ENCODE measurements around the gene ARR3.

DNA sequence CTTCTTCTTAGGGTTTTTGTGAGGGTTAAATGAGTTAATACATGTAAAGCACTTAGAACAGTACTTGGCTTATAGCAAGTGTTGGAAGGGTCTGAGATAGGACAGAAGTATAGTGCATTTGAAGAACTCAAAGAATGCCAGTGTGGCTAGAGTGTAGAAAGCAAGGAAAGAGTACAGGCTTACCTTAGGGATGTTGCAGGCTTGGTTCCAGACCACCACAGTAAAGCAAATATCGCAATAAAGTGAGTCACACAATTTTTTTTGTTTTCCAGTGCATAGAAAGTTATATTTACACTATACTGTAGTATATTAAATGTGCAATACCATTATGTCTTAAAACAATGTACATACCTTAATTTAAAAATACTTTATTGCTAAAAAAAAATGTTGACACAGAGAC lies 63.0 kb downstream of the ARR3 start:
- no peak for TF ChIP-seq CTCF (IDR thresholded peaks at IDR 0.05)
- no peak for TF ChIP-seq POLR2A (IDR thresholded peaks at IDR 0.05)
- TF ChIP-seq POLR2AphosphoS5 (IDR thresholded peaks at IDR 0.05): no peak
- TF ChIP-seq EP300 (IDR thresholded peaks at IDR 0.05): no peak
